NCI-H526 treated with DMSO at 0.1 percent for 48 hours (cell line): ENCODE measurements around the gene CNTN1.

ENCODE experiments used
- DNase-seq: peaks from one replicate; lab custom pipeline; 2025; lab: John Stamatoyannopoulos, UW

The CNTN1 gene

GRCh38 chr12:40691913-40692764 is at the start of gene CNTN1:
Gene CNTN1 (plus strand): TSS chr12:40692439.
- no peak for DNase-seq

- no peak for DNase-seq
These were observed 48.7 kb upstream of the CNTN1 start for GRCh38 chr12:40643506-40643905.

- DNase-seq, result no peak
These were observed 48.3 kb upstream of the CNTN1 start for GRCh38 chr12:40643976-40644375.

GRCh38 chr12:40644708-40645107 is 47.5 kb upstream of the CNTN1 start:
- DNase-seq, result no peak

- DNase-seq, result no peak
These were observed 46.9 kb upstream of the CNTN1 start for GRCh38 chr12:40645361-40645760.

GRCh38 chr12:40646456-40646855 is 45.8 kb upstream of the CNTN1 start:
- DNase-seq, result no peak

- DNase-seq, result no peak
These were observed 45.3 kb upstream of the CNTN1 start for GRCh38 chr12:40646911-40647310.

GRCh38 chr12:40647651-40648050 is 44.6 kb upstream of the CNTN1 start:
- no peak for DNase-seq

- no peak for DNase-seq
These were observed 43.7 kb upstream of the CNTN1 start for GRCh38 chr12:40648519-40648918.

GRCh38 chr12:40650038-40650704 is 42.1 kb upstream of the CNTN1 start:
- DNase-seq, result no peak

GRCh38 chr12:40655451-40655850 is 36.8 kb upstream of the CNTN1 start:
- DNase-seq, result no peak

- no peak for DNase-seq
These were observed 29.9 kb upstream of the CNTN1 start for GRCh38 chr12:40662366-40662765.

- no peak for DNase-seq
These were observed 28.5 kb upstream of the CNTN1 start for GRCh38 chr12:40663781-40664180.

GRCh38 chr12:40668099-40668529 is 24.1 kb upstream of the CNTN1 start:
- no peak for DNase-seq

- no peak for DNase-seq
These were observed 19.4 kb upstream of the CNTN1 start for GRCh38 chr12:40672741-40673271.

- DNase-seq, result no peak
These were observed 11.1 kb upstream of the CNTN1 start for GRCh38 chr12:40681148-40681547.

GRCh38 chr12:40684986-40685385 is 7.3 kb upstream of the CNTN1 start:
- DNase-seq, result no peak

GRCh38 chr12:40688085-40688725 is 4.0 kb upstream of the CNTN1 start:
- no peak for DNase-seq

GRCh38 chr12:40689576-40689975 is 2.7 kb upstream of the CNTN1 start:
- no peak for DNase-seq

- no peak for DNase-seq
These were observed 547 bp downstream of the CNTN1 start for GRCh38 chr12:40692765-40693206.

GRCh38 chr12:40693207-40693821 is 1.1 kb downstream of the CNTN1 start:
- no peak for DNase-seq
